HG03571 (cell line): ENCODE results near the gene ADGRF3.
"Not testable (repeated sequence)": the region's sequence is repeated elsewhere in the genome, so short reads cannot be mapped to it uniquely, and the experiment has no call there.

Experiments
- ATAC-seq: cut with Tn5 transposase; IDR thresholded peaks from one replicate; pipeline ENCODE4 v1.9.1; 2021; ENCODE audit not compliant: unreplicated experiment

The ADGRF3 gene

GRCh38 chr2:26351375-26352090 lies 4.9 kb upstream of the ADGRF3 start:
- no peak for ATAC-seq

- ATAC-seq: no peak
Observed at GRCh38 chr2:26349690-26350089, 3.1 kb upstream of the ADGRF3 start.

- ATAC-seq: no peak
Observed at GRCh38 chr2:26347286-26347865, 787 bp upstream of the ADGRF3 start.

- peak; percentile 87 for ATAC-seq
Observed at GRCh38 chr2:26345545-26346453, 790 bp downstream of the ADGRF3 start, which contains the start of gene SELENOI. SELENOI (plus strand) TSS chr2:26346143; CDS start chr2:26346233, 90 bp downstream.

GRCh38 chr2:26345283-26345544 lies 1.4 kb downstream of the ADGRF3 start:
- no peak for ATAC-seq

- no peak for ATAC-seq
Observed at GRCh38 chr2:26344581-26345282, 1.9 kb downstream of the ADGRF3 start.

GRCh38 chr2:26340831-26341230 lies 5.8 kb downstream of the ADGRF3 start:
- no peak for ATAC-seq

GRCh38 chr2:26337298-26337697 lies 9.3 kb downstream of the ADGRF3 start:
- ATAC-seq: no peak

- ATAC-seq: no peak
Observed at GRCh38 chr2:26336719-26337118, 9.9 kb downstream of the ADGRF3 start.

GRCh38 chr2:26335231-26335630 lies 11.4 kb downstream of the ADGRF3 start:
- ATAC-seq: no peak

- no peak for ATAC-seq
Observed at GRCh38 chr2:26333293-26333692, 13.3 kb downstream of the ADGRF3 start.

- ATAC-seq: not testable (repeated sequence)
Observed at GRCh38 chr2:26331321-26331720, 15.3 kb downstream of the ADGRF3 start.

GRCh38 chr2:26330604-26331003 lies 16.0 kb downstream of the ADGRF3 start:
- ATAC-seq: no peak

- peak; percentile 80 for ATAC-seq
Observed at GRCh38 chr2:26330114-26330549, 16.5 kb downstream of the ADGRF3 start.

- not testable (repeated sequence) for ATAC-seq
Observed at GRCh38 chr2:26329083-26329482, 17.5 kb downstream of the ADGRF3 start.

- no peak for ATAC-seq
Observed at GRCh38 chr2:26327291-26328272, 19.0 kb downstream of the ADGRF3 start.

- no peak for ATAC-seq
Observed at GRCh38 chr2:26326514-26326913, 20.1 kb downstream of the ADGRF3 start.

- ATAC-seq: no peak
Observed at GRCh38 chr2:26325851-26326250, 20.7 kb downstream of the ADGRF3 start.

- ATAC-seq: no peak
Observed at GRCh38 chr2:26324903-26325302, 21.7 kb downstream of the ADGRF3 start.

- not testable (repeated sequence) for ATAC-seq
Observed at GRCh38 chr2:26324479-26324878, 22.1 kb downstream of the ADGRF3 start.
